Liver (tissue), 3 donors: Measurements from ENCODE around the gene TRH.

Experiments used
- JUND ChIP-seq, 2 donors: IDR thresholded peaks; 2 replicates each; pipeline ENCODE4 v1.6.1; 2016; ENCODE audit warnings: antibody characterized with exemption in 2 of 2
- RXRA ChIP-seq, 2 donors: IDR thresholded peaks; 2 replicates each; pipeline ENCODE4 v1.6.1; 2017 to 2018; ENCODE audit warnings: antibody characterized with exemption in 2 of 2, mild to moderate bottlenecking in 1 of 2
- TF ChIP-seq, protein P1 (sequence below): fragments of 150-350 bp; IDR thresholded peaks from 2 replicates; pipeline ENCODE4 v1.5.1; 2017; ENCODE audit warnings: improper control_type of control experiment, low read depth, low read length; ENCODE audit not compliant: missing input control
- TF ChIP-seq, protein P2 (sequence below): IDR thresholded peaks from 2 replicates; pipeline ENCODE4 v1.6.1; 2016; ENCODE audit warnings: antibody characterized with exemption, mild to moderate bottlenecking
- TF ChIP-seq, protein P3 (sequence below): IDR thresholded peaks from 2 replicates; pipeline ENCODE4 v1.6.1; 2016; ENCODE audit warnings: antibody characterized with exemption
- TF ChIP-seq, protein P4 (sequence below): IDR thresholded peaks from 2 replicates; pipeline ENCODE4 v1.6.1; 2016; ENCODE audit warnings: antibody characterized with exemption
- donor health status: healthy.
- donor health status: healthy.

DNA sequence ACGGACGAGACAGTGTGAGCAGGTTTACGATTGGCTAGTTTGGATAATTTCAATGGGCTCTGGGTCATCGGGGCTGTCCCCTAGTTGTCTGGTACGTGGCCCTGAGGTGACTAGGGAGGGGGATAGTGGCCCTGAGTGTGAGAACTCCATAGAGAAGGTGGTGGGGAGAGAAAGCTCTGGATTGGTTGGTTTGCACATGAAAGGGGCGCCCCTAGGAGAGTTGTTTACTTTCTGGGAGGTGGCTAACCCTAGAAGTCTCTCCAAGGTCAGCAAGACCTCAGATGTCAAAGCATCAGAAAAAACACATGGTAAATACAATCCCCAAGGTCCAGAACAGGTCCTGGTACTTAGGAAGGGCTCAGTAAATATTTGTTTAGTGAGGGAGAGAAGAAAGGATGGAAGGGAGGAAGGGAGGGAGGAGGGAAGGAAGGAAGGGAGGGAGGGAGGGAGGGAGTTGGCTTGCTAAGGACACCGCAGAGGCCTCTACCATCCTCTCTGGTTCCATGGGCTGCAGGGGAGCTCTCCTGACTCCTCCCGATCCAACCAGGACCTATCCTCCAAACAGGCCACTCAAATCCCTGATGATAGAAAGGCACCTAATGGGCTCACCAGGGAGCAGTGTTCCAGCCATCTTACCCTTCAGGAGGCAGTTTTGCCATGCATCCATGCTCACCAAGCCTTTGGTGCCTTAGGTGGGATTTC is 3.0 kb upstream of the TRH start:
- TF ChIP-seq, protein P1, sequence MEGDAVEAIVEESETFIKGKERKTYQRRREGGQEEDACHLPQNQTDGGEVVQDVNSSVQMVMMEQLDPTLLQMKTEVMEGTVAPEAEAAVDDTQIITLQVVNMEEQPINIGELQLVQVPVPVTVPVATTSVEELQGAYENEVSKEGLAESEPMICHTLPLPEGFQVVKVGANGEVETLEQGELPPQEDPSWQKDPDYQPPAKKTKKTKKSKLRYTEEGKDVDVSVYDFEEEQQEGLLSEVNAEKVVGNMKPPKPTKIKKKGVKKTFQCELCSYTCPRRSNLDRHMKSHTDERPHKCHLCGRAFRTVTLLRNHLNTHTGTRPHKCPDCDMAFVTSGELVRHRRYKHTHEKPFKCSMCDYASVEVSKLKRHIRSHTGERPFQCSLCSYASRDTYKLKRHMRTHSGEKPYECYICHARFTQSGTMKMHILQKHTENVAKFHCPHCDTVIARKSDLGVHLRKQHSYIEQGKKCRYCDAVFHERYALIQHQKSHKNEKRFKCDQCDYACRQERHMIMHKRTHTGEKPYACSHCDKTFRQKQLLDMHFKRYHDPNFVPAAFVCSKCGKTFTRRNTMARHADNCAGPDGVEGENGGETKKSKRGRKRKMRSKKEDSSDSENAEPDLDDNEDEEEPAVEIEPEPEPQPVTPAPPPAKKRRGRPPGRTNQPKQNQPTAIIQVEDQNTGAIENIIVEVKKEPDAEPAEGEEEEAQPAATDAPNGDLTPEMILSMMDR = no peak
- TF ChIP-seq RXRA (IDR thresholded peaks at IDR 0.05) (no peak), JUND (IDR thresholded peaks at IDR 0.05) (no peak)
- TF ChIP-seq, protein P2, sequence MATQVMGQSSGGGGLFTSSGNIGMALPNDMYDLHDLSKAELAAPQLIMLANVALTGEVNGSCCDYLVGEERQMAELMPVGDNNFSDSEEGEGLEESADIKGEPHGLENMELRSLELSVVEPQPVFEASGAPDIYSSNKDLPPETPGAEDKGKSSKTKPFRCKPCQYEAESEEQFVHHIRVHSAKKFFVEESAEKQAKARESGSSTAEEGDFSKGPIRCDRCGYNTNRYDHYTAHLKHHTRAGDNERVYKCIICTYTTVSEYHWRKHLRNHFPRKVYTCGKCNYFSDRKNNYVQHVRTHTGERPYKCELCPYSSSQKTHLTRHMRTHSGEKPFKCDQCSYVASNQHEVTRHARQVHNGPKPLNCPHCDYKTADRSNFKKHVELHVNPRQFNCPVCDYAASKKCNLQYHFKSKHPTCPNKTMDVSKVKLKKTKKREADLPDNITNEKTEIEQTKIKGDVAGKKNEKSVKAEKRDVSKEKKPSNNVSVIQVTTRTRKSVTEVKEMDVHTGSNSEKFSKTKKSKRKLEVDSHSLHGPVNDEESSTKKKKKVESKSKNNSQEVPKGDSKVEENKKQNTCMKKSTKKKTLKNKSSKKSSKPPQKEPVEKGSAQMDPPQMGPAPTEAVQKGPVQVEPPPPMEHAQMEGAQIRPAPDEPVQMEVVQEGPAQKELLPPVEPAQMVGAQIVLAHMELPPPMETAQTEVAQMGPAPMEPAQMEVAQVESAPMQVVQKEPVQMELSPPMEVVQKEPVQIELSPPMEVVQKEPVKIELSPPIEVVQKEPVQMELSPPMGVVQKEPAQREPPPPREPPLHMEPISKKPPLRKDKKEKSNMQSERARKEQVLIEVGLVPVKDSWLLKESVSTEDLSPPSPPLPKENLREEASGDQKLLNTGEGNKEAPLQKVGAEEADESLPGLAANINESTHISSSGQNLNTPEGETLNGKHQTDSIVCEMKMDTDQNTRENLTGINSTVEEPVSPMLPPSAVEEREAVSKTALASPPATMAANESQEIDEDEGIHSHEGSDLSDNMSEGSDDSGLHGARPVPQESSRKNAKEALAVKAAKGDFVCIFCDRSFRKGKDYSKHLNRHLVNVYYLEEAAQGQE = no peak
- TF ChIP-seq, protein P3, sequence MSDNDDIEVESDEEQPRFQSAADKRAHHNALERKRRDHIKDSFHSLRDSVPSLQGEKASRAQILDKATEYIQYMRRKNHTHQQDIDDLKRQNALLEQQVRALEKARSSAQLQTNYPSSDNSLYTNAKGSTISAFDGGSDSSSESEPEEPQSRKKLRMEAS = no peak
- TF ChIP-seq, protein P4, sequence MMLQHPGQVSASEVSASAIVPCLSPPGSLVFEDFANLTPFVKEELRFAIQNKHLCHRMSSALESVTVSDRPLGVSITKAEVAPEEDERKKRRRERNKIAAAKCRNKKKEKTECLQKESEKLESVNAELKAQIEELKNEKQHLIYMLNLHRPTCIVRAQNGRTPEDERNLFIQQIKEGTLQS = no peak
